PC-3 (cell line): ENCODE results near the gene MYH13. TPM values are rescaled to one million over a fixed set of nuclear protein-coding genes. Genes with fewer than 3 reads are reported as not detected.

ENCODE experiments used
- ATAC-seq: fragments of 200-7000 bp; cut with Tn5 transposase; 2 replicates; pipeline ENCODE4 v1.9.1; 2020; ENCODE audit warnings: mild to moderate bottlenecking, moderate library complexity
- BruUV-seq: library from RNA; stranded (reverse); fragments of 400-500 nt; replicated peaks from 2 replicates; lab custom pipeline; 2021; lab: Mats Ljungman, UMichigan
- CTCF ChIA-PET: fragments of 300-600 bp; sonication (Branson Sonifier 250); formaldehyde crosslinking; loops from one replicate; lab custom pipeline; 2022; ENCODE audit warnings: antibody characterized with exemption; lab: Charles Lee
- POLR2A ChIA-PET: fragments of 300-600 bp; sonication (Branson Sonifier 250); formaldehyde crosslinking; loops from one replicate; lab custom pipeline; 2022; ENCODE audit warnings: antibody characterized with exemption; ENCODE audit not compliant: unreplicated experiment; lab: Charles Lee
- DNase-seq: peaks from one replicate; pipeline ENCODE4 v3.0.0-alpha.2; 2015
- H2AFZ ChIP-seq: fragments of 300-600 bp; sonication (generic); 2 replicates; pipeline ENCODE4 v1.6.0; 2016; ENCODE audit warnings: antibody characterized with exemption, low read length
- H3F3A ChIP-seq: fragments of 300-600 bp; sonication (generic); one replicate; pipeline ENCODE4 v1.6.0; 2017; ENCODE audit warnings: antibody characterized with exemption, low read length, control low read depth, mild to moderate bottlenecking; ENCODE audit not compliant: unreplicated experiment
- H3K27ac ChIP-seq: fragments of 300-600 bp; sonication (generic); 2 replicates; pipeline ENCODE4 v1.5.1; 2016; ENCODE audit warnings: mild to moderate bottlenecking, low read length
- H3K27me3 ChIP-seq: fragments of 300-600 bp; sonication (generic); 2 replicates; pipeline ENCODE4 v1.6.1; 2016; ENCODE audit warnings: low read length, mixed read lengths
- H3K36me3 ChIP-seq: fragments of 300-600 bp; sonication (generic); 2 replicates; pipeline ENCODE4 v1.6.1; 2016; ENCODE audit warnings: low read depth, mixed run types, low read length, mixed read lengths
- H3K4me1 ChIP-seq: fragments of 300-600 bp; sonication (generic); 2 replicates; pipeline ENCODE4 v1.5.1; 2016; ENCODE audit warnings: low read length; ENCODE audit not compliant: insufficient read depth
- H3K4me2 ChIP-seq: fragments of 300-600 bp; sonication (generic); 2 replicates; pipeline ENCODE4 v1.6.0; 2016; ENCODE audit warnings: low read length
- H3K4me3 ChIP-seq: fragments of 300-600 bp; sonication (generic); 2 replicates; pipeline ENCODE4 v1.5.1; 2016; ENCODE audit warnings: mild to moderate bottlenecking, low read length, mixed read lengths
- H3K79me2 ChIP-seq: fragments of 300-600 bp; sonication (generic); 2 replicates; pipeline ENCODE4 v1.6.1; 2017; ENCODE audit warnings: low read length, mixed read lengths
- H3K9ac ChIP-seq: fragments of 300-600 bp; sonication (generic); 2 replicates; pipeline ENCODE4 v1.6.0; 2016; ENCODE audit warnings: mild to moderate bottlenecking, low read length
- H3K9me2 ChIP-seq: fragments of 300-600 bp; sonication (generic); replicated peaks from 2 replicates; pipeline ENCODE4 v1.6.1; 2016; ENCODE audit warnings: mixed run types, low read length, mixed read lengths
- H3K9me3 ChIP-seq: fragments of 300-600 bp; sonication (generic); 2 replicates; pipeline ENCODE4 v1.6.1; 2016; ENCODE audit warnings: low read length, mixed read lengths
- H4K20me1 ChIP-seq: fragments of 300-600 bp; sonication (generic); 2 replicates; pipeline ENCODE4 v1.6.1; 2016; ENCODE audit warnings: low read length, mixed read lengths
- CTCF ChIP-seq: fragments of 300-600 bp; sonication (generic); conservative IDR thresholded peaks from 2 replicates; pipeline ENCODE4 v1.5.1; 2017; ENCODE audit warnings: antibody characterized with exemption, low read depth, mild to moderate bottlenecking, low read length
- EZH2 ChIP-seq: fragments of 300-600 bp; sonication (generic); IDR thresholded peaks from one replicate; pipeline ENCODE4 v1.6.1; 2017; ENCODE audit warnings: antibody characterized with exemption, mild to moderate bottlenecking, low read length; ENCODE audit not compliant: unreplicated experiment
- EZH2phosphoT487 ChIP-seq: fragments of 300-600 bp; sonication (generic); IDR thresholded peaks from 2 replicates; pipeline ENCODE4 v1.6.1; 2018; ENCODE audit warnings: mild to moderate bottlenecking, antibody characterized with exemption, low read length, borderline replicate concordance
- intact Hi-C: fragments of 100-400 bp; cut with micrococcal nuclease; formaldehyde crosslinking; loops from 2 replicates; pipeline ENCODE4 v1.9.0; 2023
- total RNA-seq: library from RNA; depleted of rRNA; stranded (reverse); fragments of >200 nt; gene quantifications from 2 replicates; pipeline ENCODE4 v1.2.3, GENCODE V29; 2014

MYH13 gene
- total RNA-seq, 1 experiment from 2014 or later = not detected

- intact Hi-C loops = no loop called here
- H2AFZ ChIP-seq = no peak overlapping the region
- no peaks in the 10 kb centered on the region for H3K9me3 ChIP-seq
- POLR2A ChIA-PET = no interaction called here
- no peak overlapping the region for H3K27ac ChIP-seq
- BruUV-seq = no TSS peak
- no peak overlapping the region for H3K4me3 ChIP-seq
- H3K9me2 ChIP-seq = no peaks in the 10 kb centered on the region
- H3K4me1 ChIP-seq = no peaks in the 10 kb centered on the region
- DNase-seq = no peak
- no peaks in the 10 kb centered on the region for H3K79me2 ChIP-seq
- no peaks in the 10 kb centered on the region for H4K20me1 ChIP-seq
- no peak for ATAC-seq
- TF ChIP-seq EZH2 (no peak), CTCF (no peak), EZH2phosphoT487 (no peak)
- CTCF ChIA-PET = no interaction called here
- no peaks in the 10 kb centered on the region for H3K36me3 ChIP-seq
- H3K9ac ChIP-seq = no peak overlapping the region
- H3F3A ChIP-seq = no peaks in the 10 kb centered on the region
- H3K27me3 ChIP-seq = no peaks in the 10 kb centered on the region
- H3K4me2 ChIP-seq = no peak overlapping the region
Observed at GRCh38 chr17:10323812-10324610, 48.8 kb downstream of the MYH13 start.

GRCh38 chr17:10318535-10318934, 54.3 kb downstream of the MYH13 start:
- intact Hi-C loops = no loop called here
- DNase-seq (no peak), ATAC-seq (no peak)
- H3K36me3 ChIP-seq = no peaks in the 10 kb centered on the region; the same call in 1 of the 2 replicates
- H3K9me3 ChIP-seq = no peaks in the 10 kb centered on the region
- H3K9me2 ChIP-seq = no peaks in the 10 kb centered on the region
- no peak overlapping the region for H3K27ac ChIP-seq
- H3K79me2 ChIP-seq = no peaks in the 10 kb centered on the region
- H3K9ac ChIP-seq = no peak overlapping the region
- CTCF ChIA-PET = no interaction called here
- no peak overlapping the region for H3K4me3 ChIP-seq
- no TSS peak for BruUV-seq
- TF ChIP-seq EZH2phosphoT487 (no peak), CTCF (no peak), EZH2 (no peak)
- no peaks in the 10 kb centered on the region for H3K27me3 ChIP-seq
- H3K4me2 ChIP-seq = no peak overlapping the region
- no peaks in the 10 kb centered on the region for H3F3A ChIP-seq
- no peak overlapping the region for H2AFZ ChIP-seq
- POLR2A ChIA-PET = no interaction called here
- H3K4me1 ChIP-seq = no peaks in the 10 kb centered on the region
- no peaks in the 10 kb centered on the region for H4K20me1 ChIP-seq

GRCh38 chr17:10317543-10317834, 55.3 kb downstream of the MYH13 start:
- BruUV-seq = no TSS peak
- POLR2A ChIA-PET = no interaction called here
- H3K4me2 ChIP-seq = no peak overlapping the region
- H3K36me3 ChIP-seq = no peaks in the 10 kb centered on the region; the same call in 1 of the 2 replicates
- no peak overlapping the region for H3K9ac ChIP-seq
- no peak overlapping the region for H3K4me3 ChIP-seq
- CTCF ChIA-PET = no interaction called here
- DNase-seq = no peak
- no peak overlapping the region for H3K27ac ChIP-seq
- intact Hi-C loops = no loop called here
- no peaks in the 10 kb centered on the region for H3F3A ChIP-seq
- no peaks in the 10 kb centered on the region for H3K9me2 ChIP-seq
- no peaks in the 10 kb centered on the region for H3K4me1 ChIP-seq
- H2AFZ ChIP-seq = no peak overlapping the region
- TF ChIP-seq CTCF = no peak
- no peak for TF ChIP-seq EZH2
- no peaks in the 10 kb centered on the region for H3K9me3 ChIP-seq
- H3K79me2 ChIP-seq = no peaks in the 10 kb centered on the region
- no peak for ATAC-seq
- H4K20me1 ChIP-seq = no peaks in the 10 kb centered on the region
- H3K27me3 ChIP-seq = no peaks in the 10 kb centered on the region
